Spleen (tissue), 7 donors: ENCODE measurements around the gene HSPA12B.

Experiments used
- CTCF ChIP-seq, 11 experiments: fragments of 200-600 bp in 7 of 11; fragments of 450-650 bp in 4 of 11; sonication (generic) in 4 of 11; IDR thresholded peaks in 8 of 11; conservative IDR thresholded peaks in 3 of 11; 1 replicate in 7 of 11; 2 replicates in 4 of 11; pipeline versions ENCODE4 v1.4.0 to v1.8.0; 2016 to 2021; ENCODE audit warnings: antibody characterized with exemption in 11 of 11, inconsistent platforms in 4 of 11, mild to moderate bottlenecking in 1 of 11
- POLR2AphosphoS5 ChIP-seq, 3 donors: sonication (generic); formaldehyde crosslinking; IDR thresholded peaks; one replicate each; pipeline ENCODE4 v1.5.1; 2017; ENCODE audit warnings: antibody characterized with exemption in 3 of 3
- donor health status: DM: no; HTN: no; CAD: no; lungs with moderate emphysema.
- donor health status: DM: no; HTN: no; CAD: no.
- donor health status: DM: no; HTN: no; CAD: no.

- TF ChIP-seq CTCF (IDR thresholded peaks at IDR 0.05 in 8 of 11, conservative IDR thresholded peaks at IDR 0.05 in 3 of 11) (no peak), POLR2AphosphoS5 (IDR thresholded peaks at IDR 0.05) (no peak)
Measured at GRCh38 chr20:3782597-3782996, 50.1 kb downstream of the HSPA12B start.
